CD1c-positive myeloid dendritic cell (primary cell): ENCODE measurements around the gene GPBP1L1.

ENCODE experiments used
- DNase-seq: peaks from one replicate; pipeline ENCODE4 v3.0.0-alpha.2; 2016; ENCODE audit errors: extremely low spot score

The GPBP1L1 gene

GRCh38 chr1:45586769-45587168 lies 99.6 kb downstream of the GPBP1L1 start:
- no peak for DNase-seq

DNA sequence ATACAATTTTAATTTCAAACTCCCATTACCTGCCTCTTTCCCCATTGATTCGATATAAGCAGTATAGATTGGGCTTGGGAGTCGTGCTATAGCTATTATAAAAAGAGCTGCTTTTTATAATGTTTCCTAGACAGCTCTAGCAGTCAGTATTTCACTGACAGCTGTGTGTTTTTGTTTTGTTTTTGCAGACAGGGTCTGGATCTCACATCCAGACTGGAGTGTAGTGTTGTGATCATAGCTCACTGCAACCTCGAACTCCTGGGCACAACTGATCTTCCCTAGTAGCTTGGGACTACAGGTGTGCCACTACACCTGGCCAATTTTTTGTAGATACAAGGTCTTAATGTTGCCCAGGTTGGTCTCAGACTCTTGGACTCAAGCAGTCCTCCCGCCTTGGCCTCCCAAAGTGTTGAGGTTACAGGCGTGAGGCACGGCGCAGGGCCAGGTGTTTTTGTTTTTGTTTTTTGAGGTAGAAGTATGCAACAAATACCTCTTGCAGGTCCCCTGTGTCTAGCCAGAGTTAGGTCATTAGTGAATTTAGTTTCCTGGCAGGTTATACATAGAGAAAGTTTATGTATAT lies 100.7 kb downstream of the GPBP1L1 start:
- DNase-seq, result no peak

GRCh38 chr1:45585110-45585426 lies 101.3 kb downstream of the GPBP1L1 start:
- DNase-seq, result no peak

GRCh38 chr1:45584351-45585109 lies 101.8 kb downstream of the GPBP1L1 start:
- DNase-seq, result peak; percentile 94

DNA sequence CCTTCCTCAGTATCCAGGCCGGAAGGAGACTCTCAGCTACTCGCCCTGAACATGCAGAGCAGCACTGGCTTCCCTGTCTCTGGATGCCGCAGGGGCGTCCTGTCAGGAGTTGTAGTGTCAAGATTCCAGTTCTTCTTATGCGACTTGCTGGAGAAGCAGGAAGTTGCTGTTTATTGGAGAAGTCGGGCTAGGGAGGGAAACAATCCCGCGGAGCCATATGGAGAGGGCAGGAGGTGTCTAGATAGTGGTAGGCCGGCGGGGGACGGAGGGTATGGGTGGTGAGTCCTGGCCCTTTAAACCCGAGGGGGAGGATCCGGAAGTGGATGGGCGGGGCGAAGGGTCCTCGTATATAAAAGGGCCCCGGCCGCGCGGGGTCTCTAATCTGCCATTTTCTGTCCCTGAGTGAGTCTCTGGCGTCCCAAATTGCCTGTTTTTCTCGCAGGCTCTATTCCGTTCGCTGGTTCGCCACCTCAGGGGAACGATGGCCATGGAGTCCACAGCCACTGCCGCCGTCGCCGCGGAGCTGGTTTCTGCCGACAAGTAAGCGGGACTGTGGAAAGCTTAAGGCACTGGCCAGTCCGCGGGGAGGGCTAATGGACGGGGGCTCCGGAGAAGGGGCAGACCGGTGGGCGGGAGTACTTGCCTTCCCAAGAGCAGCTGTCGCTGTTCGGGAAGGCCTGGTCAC lies 102.5 kb downstream of the GPBP1L1 start, which contains the start of gene NASP:
Gene NASP, plus strand, starts transcription at position 376 of the 685 bp plus-strand sequence. Its CDS starts 106 bp downstream, at position 482.
- DNase-seq, result peak; percentile 93

- peak; percentile 98 for DNase-seq
These were observed 103.1 kb downstream of the GPBP1L1 start for GRCh38 chr1:45583264-45583665.
